Raji (cell line): ENCODE measurements around the gene STXBP5.

Source experiments
- POLR2A ChIP-seq: IDR thresholded peaks from 2 replicates; pipeline ENCODE4 v1.6.1; 2011; ENCODE audit warnings: low read depth, low read length, control low read depth; ENCODE audit not compliant: insufficient read depth

STXBP5 gene

DNA sequence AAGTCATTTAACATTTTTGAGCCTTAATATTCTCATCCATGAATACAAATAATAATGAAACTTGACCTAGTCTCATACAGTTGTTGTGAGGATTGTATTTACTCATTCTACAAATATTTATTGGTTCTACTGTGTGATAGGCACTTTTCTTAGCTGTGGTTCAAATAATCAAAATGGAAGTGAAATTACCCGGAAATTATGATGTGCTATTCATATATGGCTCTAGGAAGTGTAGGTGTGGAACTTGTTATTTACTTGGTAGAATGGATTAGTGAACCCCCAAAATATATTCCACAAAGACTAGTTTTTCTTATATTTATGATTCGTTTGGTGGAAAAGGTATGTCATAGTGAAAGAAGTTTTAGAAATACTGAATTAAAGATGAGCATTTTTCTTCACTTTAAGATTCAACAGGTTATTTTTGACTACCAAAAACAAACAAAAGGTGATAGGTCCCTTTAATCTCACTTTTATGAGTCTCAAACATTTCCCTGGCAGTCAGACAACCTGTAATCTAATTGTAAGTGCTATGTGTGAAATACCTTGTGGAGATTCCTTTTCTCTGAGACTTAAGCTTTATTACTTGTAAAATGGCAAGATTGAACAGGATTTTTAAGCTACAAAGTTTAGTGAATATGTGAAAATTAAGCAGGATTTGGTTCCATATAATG lies 77.8 kb downstream of the STXBP5 start:
- TF ChIP-seq POLR2A, result no peak

DNA sequence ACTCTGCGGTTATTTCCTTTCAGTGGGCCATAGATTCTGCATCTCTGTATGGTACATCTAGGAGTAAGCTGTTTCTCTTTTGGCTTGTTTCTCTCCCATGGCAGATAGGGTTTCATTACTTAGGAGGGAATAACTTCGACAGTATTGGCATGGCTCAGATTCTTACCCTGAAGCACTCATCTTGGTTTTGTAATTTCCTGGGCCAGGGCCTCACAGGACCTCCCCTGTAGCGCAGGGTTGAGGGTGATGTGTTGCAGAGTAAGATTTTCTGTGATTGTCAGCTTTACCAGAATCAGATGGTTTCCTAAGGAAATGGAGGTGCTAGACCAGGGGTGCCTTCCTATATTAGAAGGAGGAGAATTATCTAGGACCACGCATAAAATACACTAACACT lies 78.3 kb downstream of the STXBP5 start:
- TF ChIP-seq POLR2A, result no peak

DNA sequence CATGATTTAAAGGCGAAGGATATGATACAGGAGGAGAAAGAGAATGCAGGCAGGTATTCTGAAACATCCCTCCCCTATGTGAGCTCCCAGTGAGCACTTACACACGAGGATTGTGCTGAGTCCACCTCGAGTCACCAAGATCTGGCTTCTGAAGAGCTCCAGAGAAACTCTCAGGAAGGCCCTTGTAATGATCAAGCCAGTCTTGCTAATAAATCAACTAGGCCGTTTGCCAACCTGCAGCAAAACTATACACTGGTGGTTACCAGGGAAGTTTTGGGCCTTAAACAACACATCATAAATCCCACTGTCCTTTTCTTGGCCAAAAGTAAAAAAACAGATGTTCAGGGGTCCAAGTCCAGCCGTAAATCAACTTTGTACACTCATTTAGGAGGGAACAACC lies 79.2 kb downstream of the STXBP5 start:
- TF ChIP-seq POLR2A, result no peak

DNA sequence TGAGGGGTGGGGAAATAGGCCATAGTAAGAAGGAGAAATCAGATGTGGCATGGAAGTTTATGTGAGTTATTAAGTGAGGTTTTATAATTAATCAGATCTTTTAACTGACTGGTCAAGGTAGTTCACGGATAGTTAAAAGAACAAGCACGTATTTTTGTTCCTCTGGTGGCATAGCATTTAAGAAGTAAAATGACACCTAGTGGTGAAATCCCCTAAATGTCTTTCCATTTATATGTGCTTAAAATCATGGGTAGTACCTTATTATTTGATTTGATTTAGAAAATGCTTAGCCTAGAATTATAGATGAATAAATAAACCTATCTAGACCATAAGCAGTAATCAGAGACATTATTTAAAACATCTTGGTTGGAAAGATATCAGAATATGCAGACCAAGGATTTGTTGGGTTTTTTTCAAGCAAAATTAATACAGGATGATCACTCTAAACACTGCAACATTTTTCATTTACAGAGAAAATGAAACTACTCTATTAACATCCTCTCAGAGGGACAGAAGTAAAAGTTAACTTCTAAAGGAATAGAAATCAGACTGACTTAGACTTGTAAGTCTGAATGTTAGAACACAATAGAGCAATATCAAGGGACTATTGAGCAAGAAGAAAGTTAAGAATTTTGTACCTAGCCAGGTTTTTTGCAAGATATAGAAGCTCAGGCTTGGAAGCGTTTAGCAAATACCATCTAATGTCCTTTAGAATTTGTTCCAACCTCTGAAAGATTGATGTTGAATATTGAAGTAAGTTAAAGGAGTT lies 81.1 kb downstream of the STXBP5 start:
- TF ChIP-seq POLR2A, result no peak

DNA sequence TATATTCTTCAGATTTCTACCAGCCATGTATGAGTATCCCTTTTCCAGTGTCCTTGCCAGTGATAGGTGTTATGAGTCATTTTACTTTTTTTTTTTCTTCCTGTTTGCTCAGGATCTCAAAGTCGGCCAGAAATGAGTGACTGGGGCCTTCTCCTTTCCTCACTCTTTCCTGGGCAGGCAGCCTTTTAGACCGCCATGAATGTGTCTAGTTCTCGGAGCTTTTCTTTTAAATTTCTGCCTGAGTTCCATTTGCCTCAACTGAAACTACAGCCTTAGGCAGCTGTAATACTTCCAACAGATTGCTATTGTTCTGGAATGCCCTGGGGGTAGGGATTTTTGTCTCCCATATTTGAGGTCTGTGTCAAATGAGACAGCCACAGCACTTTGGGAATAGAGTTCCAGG lies 83.7 kb downstream of the STXBP5 start:
- TF ChIP-seq POLR2A, result no peak

DNA sequence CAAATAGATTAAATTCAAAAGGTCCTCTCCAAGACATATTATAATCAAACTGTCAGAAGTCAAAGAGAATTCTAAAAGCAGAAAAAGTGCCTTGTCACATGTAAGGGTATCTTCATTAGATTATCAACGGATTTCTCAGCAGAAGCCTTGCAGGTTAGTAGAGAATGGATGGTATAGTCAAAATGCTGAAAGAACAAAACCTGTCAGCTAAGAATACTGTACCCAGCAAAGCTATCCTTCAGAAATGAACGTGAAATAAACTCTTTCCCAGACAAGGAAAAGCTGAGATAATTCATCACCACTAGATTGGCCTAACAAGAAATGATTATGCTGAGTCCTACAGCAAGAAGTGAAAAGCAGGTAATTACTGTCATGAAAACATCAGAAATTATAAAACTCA lies 92.9 kb downstream of the STXBP5 start:
- no peak for TF ChIP-seq POLR2A

DNA sequence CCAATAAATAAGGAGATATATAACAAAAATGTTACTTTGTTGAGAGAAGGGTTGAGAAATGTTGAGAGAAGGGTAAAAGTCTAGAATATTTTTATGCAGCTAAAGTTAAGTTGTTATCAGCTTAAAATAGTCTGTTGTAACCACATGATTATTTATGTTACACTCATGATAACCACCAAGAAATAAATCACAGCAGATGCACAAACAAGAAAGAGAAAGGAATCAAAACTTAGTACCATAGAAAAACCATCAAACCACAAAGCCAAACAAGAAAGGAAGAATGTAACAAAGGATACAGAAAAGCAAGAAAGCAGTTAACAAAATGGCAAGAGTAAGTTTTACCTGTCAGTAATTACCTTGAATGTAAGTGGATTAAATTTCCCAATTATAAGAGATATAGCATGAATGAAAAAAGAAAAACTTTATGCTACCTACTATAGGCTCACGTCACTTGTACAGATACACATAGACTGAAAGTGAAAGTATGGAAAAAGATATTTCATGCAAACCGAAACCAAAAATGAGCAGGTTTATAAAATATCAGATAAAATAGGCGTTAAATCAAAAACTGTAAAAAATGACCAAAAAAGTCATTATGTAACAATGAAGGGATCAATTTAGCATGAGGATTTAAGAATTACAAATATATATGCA lies 93.6 kb downstream of the STXBP5 start:
- TF ChIP-seq POLR2A, result no peak

DNA sequence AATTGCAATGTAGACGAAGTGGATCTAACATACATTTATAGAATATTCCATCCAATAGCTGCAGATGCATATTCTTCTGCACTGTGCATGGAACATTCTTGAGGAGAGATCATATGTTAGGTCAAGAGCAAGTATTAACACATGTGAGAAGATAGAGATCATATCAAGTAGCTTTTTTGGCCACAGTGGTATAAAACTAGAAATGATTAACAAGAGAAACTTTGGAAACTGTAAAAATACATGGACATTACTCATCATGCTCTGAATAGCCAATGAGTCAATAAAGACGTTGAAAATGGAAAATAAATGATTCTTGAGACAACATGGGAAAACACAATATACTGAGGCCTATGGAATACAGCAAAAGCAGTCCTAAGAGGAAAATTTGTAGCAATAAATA lies 94.2 kb downstream of the STXBP5 start:
- TF ChIP-seq POLR2A, result no peak

DNA sequence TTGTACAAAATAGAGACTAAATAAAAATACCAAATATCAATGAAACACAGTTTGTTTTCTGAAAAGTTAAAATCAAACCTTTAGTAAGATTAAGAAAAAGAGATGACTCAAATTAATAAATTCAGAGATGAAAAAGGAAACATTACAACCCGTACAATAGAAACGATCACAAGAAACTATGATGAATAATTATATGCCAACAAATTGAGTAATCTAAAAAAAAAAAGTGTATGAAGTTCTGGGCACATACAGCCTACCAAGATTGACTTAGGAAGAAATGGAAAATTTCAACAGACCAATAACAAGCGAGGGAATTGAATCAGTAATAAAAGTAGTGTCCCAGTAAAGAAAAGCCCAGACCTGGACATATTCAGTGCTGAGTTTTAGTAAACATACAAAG lies 94.8 kb downstream of the STXBP5 start:
- no peak for TF ChIP-seq POLR2A

DNA sequence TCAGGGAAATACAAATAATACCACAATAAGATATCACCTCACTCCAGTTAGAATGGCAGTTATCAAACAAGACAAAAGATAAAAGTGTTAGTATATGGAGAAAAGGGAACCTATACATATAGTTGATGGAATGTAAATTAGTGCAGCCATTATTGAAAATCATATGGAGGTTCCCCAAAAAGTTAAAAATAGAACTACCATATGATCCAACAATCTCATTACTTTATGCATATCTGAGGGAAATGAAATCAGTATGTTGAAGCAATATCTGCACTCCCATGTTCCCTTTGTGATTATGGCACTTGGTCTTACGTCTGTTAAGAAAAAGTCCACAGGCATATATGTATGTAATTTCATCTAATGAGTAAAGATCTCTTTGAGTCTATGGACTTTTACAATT lies 96.9 kb downstream of the STXBP5 start:
- TF ChIP-seq POLR2A, result no peak

DNA sequence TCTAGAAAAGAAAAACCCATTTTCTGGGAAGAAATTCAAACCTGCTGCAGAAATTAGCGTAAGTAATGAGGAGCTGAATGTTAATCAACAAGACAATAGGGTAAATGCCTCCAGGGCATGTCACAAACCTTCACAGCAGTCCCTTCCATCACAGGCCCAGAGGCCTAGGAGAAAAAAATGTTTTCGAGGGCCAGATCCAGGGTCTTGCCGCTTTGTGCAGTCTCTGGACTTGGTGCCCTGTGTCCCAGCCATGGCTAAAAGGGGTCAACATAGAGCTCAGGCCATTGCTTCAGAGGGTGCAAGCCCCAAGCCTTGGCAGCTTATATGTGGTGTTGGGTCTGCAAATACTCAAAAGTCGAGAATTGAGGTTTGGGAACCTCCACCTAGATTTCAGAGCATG lies 99.8 kb downstream of the STXBP5 start:
- TF ChIP-seq POLR2A, result no peak

DNA sequence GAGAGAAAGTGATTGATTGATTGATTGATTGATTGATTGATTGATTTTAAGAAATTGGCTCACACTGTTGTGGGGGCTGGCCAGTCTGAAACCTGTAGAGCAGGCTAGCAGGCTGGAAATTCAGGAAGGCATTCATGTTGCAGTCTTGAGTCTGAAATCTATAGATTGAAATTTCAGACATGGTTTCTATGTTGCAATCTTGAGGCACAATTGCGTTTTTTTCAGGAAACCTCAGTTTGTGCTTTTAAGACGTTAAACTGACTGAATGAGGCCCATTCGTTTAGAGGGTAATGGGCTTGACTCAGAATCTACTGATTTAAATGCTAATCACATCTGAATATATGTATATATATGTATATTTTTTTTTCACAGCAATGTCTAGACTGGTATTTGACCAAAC lies 106.3 kb downstream of the STXBP5 start:
- no peak for TF ChIP-seq POLR2A

DNA sequence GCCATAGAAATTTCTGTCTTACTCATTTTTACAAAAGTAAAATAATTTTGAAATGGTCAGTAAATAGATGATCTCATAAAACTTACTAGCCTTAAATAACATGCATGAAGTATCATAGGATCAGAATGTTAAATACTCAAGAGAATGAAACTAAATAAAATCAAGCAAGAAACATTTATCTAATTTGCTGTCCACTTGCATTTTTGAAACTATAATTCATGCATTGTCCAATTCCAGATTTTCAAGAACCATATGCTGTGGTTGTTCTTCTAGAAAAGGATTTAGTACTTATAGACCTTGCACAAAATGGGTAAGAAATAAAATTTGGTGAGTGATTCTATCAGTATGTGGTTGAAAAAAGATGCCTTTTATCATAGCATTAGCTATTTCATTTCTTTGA lies 107.0 kb downstream of the STXBP5 start:
- no peak for TF ChIP-seq POLR2A

DNA sequence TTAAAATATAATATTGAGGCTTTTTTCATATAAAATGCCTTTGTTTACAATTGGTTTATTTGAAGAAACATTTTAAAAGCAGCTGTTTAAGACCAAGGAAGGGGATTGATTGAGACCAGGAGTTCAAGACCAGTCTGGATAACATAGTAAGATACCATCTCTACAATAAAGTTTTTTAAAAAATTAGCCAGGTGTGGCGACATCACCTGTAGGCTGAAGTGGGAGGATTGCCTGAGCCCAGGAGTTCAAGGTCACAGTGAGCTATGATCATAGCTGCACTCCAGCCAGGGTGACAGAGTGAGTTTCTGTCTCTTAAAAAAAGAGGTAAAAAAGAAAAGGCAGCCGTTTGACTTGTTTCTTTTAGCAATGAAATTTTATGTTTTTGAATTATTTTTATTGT lies 117.0 kb downstream of the STXBP5 start:
- TF ChIP-seq POLR2A, result no peak

DNA sequence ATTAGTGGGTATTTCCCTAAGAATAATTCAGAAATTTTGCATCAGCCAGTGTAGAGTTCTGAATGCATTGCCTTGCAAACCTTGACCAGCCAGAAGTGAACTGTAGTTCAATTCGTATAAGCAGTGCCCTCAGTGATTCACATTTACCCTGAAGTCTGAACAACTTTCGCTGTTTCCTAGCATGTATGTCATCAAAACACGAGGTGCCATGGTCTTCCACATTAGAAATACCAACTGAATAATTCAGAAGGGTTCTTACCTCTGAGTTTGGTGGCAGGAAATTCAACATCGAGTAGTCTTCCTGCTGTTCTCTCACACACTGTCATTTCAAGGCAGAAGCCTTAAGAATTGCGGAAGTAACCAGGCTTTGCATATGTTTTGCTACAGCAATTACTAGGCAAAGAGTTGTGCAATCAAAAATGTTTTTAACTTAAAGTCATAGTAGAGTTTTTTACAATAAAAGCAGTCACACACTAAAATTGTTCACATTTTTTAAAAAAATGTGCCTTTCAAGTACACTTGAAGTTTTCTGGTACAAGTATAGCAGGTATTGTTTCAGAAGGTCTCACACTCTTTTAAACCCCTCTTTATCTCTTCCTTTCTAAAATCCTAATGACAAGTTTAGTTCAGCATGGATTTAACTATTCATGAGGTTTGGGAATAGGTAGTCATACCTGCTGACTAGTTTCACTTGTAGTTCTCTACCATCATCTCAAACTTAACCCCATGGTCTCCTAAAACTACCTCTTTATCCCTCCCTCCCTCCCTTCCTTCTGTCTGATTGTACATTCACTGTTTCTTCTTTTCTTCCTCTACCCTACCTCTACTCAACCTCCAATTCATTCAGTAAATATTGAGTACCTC lies 118.3 kb downstream of the STXBP5 start:
- TF ChIP-seq POLR2A, result no peak

DNA sequence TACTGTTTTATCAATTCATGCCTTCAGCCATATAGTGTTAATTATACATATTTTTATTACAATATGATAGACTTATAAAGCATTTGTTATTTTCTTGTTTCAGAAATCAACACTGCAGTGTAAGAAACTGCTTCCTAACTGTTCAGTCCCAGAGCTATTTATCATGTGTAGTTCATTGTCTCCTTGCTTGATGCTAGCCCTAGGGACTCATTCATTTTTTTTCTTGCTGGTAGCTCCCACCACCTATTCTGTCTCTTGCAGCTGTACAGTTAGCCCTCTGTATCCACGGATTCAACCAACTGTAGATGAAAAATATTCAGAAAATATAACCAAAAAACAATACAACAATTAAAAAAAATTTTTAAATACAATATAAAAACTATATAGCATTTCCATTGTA lies 121.3 kb downstream of the STXBP5 start:
- TF ChIP-seq POLR2A, result no peak

DNA sequence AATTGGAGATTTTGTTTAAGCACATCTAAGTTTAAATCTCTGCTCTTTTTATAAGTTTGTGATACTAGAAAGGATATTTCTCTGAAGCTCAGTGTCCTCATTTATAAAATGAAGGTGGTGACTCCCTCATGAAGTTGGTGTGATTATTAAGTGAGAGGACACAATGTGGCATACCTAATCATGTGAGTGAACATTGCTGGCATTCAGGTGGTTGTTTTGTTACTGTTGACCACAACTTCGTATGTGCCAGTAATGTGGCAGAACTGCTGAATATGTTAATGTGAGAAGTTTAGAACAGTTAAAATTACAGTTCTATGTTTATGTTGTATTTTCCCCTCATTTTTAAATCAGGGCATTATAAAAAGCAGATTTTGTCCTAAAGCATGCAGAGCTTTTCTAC lies 127.2 kb downstream of the STXBP5 start:
- no peak for TF ChIP-seq POLR2A
